EL (cell line): ENCODE results near the gene SPTB.

Source experiments
- DNase-seq: peaks from one replicate; pipeline ENCODE4 v3.0.0-alpha.2; 2016

Gene SPTB

GRCh38 chr14:64706119-64706592, 173.6 kb downstream of the SPTB start:
- no peak for DNase-seq

- DNase-seq, result peak; percentile 37
Observed at GRCh38 chr14:64705381-64706118, 174.2 kb downstream of the SPTB start.

DNA sequence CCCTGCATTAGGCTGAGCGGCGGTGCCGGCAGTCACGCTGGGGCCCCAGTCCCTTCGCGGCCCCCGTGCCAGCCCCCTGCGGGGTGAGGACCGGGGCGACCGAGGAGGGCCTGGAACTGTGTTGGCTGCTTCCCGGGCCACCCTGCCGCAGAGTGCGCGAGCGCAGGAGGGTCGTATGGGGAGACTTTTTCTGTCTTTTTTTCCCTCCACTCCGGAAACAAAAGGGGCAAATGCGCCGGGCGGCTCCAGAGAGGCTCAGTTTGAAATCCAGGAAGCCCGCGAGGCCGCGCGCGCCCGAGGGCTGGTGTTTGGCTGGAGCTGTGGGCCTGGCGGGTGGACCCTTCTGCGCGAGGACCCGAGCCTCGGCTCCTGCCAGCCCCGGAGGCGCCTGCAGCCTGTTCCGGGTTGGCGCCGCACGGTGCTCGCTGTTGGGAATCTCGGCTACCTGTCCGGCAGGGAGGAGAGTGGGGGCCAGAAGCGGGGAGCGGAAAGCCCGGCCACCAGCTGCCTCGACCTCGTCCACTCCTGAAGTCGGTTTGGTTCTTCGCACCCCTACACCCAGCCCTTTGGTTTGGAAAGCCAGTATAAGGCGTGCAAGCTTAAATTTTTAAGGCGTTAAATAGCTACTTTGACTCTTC, 174.8 kb downstream of the SPTB start:
- DNase-seq, result peak; percentile 34

DNA sequence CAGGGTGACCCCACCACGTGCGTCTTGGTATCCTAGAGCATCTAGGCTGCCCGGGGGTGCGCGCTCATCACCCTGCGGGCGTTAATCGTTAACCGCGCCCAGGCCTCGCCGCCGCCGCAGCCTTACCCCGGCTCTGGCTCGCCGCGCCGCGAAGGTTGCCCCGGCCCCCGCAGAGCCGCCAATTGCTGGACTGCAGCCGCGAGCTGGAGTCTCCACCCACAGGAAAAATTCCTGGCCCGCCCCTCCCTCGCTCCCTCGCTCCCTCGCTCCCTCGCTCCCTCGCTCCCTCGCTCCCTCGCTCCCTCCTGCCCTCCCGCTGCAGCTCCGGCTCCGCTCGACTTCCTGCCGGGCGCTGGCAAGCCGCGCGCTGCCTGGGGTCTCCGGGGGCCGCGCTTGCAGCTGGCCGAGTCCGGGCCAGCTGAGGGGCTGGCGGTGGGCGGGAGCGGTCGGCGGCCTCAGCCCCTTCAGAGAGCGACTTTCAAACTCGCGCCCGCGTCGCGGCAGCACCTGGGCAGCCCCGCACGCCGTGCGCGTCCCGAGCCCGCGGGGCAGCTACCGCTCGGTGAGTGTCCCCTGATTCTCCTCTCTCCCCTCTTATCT, 175.5 kb downstream of the SPTB start, which contains the start of gene PLEKHG3:
PLEKHG3 (plus strand) TSS at position 282 of the 600 bp plus-strand sequence. CDS start 23,208 bp downstream, outside the sequence.
- DNase-seq, result peak; percentile 86

DNA sequence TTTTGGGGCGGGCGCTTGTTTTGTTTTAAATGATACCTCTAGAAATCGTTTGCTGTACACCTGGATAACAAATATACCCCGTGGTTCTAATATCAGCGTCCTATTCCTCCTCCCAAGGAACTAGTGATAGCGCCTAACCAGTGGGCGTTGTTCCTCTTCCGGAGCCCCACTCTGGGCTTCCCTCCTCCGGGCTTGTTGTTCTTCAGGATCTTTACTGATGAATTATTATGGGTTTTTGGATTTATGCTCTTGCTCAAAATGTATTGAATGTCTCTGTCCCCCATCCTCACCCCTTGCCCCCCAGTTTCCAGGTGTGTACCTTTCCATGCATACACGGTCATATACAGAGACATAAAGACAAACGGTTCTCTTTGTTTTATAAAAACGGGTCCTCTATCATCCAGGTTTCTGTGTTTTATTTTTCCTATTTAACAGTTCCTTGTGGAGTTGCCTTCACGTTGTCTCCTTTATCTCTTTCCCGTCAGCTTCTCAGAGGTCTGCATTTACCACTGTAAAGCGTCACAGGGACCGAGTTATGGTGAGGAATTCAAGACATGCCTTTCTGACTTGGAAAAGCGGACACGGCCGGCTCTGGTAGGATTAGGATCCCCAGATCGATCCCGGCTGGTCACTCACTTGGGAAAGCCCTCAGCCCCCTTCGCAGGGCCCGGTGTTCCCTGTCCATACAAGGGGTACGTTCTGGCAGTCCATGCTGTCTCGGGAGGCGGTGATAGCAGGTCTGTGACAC, 176.1 kb downstream of the SPTB start:
- DNase-seq, result no peak

DNA sequence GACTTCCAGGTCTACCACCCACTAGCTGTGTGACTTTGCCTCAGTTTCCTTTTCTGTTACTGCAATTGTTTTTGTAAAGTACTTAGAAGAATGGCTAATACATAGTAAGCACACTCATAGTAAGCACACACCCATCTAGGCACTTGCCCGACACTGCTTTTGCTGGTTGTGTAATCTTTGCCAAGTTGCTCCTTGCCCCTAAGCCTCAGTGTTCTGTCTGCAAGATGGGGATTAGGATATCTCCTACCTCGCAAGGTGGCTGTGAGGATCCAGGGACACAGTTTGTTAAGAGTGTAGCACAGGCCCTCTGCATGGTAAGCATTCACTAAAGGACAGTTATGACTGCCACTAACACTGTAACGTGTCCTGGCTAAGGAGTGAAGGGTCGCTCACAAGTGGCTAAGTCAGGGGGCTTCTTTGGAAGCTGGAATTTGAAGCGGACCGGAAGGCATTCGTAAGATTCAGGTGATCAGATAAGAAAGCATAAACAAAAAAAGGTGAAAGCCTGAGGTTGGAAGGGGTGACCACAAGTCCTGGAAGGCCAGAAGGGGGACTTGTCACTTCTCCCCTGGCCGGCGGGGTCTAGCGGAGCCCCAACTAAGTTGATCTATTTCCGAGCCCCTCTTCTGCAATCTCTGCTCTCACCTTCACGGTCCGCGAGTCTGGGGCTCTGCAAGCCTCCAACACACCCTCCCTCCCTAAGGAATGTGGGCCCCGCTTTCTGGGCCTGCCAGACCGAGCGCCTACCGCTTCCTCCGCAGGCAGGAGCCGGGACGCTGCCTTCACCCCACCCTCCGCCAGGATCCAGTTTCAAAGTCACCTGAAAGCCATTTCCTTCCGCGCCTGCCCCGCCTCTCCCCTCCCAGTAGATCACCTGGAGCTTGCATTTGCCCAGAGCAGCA, 177.0 kb downstream of the SPTB start:
- DNase-seq, result no peak

- no peak for DNase-seq
Observed at GRCh38 chr14:64701660-64702059, 178.0 kb downstream of the SPTB start.

GRCh38 chr14:64700894-64701293, 178.8 kb downstream of the SPTB start:
- no peak for DNase-seq

GRCh38 chr14:64700290-64700689, 179.4 kb downstream of the SPTB start:
- no peak for DNase-seq

- no peak for DNase-seq
Observed at GRCh38 chr14:64698903-64699302, 180.8 kb downstream of the SPTB start.

GRCh38 chr14:64696355-64696857, 183.3 kb downstream of the SPTB start:
- no peak for DNase-seq
